ENCODE measurements around the gene INHBC.

Gene INHBC

DNA sequence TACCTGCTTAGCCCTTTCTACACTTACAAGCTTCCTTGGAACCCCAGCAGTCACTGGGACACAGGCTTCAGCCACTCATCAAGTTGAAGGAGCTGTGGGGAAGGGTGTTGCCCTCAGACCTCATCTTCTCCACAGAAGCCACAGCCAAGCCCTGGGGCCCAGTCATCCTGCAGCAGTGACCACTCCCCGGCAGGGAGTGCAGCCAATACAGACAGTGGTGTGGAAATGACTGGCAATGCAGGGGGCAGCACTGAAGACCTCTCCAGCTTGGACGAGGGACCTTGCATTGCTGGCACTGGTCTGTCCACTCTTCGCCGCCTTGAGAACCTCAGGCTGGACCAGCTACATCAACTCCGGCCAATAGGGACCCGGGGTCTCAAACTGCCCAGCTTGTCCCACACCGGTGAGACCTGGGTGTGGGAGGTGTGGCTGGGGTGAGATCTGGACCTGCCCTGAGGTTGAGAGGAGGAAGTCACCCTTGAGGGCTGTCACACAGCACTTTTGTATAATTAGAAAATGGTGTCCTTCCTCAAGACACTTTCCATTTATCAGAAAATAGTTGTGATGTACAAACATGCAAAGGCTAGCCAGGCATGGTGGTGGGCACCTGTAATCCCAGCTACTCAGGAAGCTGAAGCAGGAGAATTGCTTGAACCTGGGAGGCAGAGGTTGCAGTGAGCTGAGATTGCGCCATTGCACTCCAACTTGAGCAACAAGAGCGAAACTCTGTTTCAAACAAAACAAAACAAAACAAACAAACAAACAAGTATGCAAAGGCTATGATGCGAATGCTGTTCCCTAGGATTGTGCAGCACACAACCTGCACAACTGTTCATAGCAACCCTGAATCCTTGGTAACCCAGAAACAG is 34.9 kb downstream of the INHBC start:
- DNase-seq = no peak

DNA sequence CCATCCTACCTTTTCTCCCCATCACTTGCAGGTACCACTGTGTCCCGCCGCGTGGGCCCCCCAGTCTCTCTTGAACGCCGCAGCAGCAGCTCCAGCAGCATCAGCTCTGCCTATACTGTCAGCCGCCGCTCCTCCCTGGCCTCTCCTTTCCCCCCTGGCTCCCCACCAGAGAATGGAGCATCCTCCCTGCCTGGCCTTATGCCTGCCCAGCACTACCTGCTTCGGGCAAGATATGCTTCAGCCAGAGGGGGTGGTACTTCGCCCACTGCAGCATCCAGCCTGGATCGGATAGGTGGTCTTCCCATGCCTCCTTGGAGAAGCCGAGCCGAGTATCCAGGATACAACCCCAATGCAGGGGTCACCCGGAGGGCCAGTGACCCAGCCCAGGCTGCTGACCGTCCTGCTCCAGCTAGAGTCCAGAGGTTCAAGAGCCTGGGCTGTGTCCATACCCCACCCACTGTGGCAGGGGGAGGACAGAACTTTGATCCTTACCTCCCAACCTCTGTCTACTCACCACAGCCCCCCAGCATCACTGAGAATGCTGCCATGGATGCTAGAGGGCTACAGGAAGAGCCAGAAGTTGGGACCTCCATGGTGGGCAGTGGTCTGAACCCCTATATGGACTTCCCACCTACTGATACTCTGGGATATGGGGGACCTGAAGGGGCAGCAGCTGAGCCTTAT is 35.8 kb downstream of the INHBC start:
- DNase-seq = no peak

DNA sequence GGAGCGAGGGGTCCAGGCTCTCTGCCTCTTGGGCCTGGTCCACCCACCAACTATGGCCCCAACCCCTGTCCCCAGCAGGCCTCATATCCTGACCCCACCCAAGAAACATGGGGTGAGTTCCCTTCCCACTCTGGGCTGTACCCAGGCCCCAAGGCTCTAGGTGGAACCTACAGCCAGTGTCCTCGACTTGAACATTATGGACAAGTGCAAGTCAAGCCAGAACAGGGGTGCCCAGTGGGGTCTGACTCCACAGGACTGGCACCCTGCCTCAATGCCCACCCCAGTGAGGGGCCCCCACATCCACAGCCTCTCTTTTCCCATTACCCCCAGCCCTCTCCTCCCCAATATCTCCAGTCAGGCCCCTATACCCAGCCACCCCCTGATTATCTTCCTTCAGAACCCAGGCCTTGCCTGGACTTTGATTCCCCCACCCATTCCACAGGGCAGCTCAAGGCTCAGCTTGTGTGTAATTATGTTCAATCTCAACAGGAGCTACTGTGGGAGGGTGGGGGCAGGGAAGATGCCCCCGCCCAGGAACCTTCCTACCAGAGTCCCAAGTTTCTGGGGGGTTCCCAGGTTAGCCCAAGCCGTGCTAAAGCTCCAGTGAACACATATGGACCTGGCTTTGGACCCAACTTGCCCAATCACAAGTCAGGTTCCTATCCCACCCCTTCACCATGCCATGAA is 36.5 kb downstream of the INHBC start:
- no peak for DNase-seq

DNA sequence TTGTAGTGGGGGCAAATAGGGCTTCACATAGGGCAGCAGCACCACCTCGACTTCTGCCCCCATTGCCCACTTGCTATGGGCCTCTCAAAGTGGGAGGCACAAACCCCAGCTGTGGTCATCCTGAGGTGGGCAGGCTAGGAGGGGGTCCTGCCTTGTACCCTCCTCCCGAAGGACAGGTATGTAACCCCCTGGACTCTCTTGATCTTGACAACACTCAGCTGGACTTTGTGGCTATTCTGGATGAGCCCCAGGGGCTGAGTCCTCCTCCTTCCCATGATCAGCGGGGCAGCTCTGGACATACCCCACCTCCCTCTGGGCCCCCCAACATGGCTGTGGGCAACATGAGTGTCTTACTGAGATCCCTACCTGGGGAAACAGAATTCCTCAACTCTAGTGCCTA is 37.1 kb downstream of the INHBC start:
- no peak for DNase-seq

DNA sequence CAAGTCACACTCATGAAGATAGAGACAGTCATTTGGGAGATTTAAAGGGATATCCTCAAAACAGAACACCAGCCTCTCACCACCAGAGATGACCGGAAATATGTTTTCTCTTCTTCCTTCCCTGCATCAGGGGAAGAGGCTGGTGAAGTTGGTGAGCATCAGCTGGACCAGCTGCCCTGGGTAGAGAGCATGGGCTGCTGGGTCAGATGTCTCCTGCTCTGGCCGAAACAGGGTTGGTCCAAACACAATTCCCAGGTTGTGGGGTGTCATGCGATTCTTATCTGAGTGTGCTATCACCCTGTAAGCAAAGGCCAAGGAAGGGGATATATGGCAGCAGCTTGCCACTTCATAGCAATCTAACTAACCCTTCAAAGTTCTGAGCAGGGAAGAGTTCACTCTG is 37.8 kb downstream of the INHBC start:
- DNase-seq = no peak

DNA sequence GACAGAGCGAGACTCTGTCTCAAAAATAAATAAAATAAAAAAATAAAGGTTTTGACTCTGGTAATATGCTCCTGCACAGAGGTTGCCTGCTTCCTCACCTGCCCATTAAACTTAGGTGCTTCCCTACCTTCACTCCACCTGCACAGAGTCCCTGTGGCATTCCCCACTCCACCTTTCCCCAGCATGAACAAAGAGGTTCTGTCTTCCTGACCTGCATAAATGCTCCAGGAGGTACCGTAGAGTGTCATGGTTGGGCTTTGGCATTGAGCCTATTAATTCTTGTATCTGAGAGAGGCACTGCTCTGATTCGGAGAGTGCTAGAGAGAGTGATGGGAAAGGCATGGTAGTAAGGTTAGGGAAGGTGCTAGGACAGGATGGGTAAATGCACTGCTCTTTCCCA is 38.8 kb downstream of the INHBC start:
- no peak for DNase-seq

DNA sequence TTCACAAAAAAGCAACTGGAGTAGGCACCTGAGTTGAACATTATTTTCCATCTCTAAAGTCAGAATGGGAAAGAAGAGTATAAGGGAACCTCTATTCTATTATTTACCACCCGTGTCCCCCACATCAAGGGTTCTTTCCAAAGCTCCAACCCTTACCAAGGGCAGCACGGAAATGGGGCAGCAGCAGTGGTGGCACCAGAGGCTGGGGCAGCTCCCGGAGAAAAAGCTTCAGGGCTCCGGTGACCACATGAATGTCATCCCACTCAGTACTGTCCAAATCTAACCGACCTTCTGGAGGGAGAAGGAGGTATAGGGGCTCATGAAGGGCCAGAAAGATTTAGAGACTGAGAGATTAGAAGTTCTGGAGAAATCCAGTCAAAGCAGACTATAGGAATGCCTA is 39.3 kb downstream of the INHBC start:
- DNase-seq = no peak

DNA sequence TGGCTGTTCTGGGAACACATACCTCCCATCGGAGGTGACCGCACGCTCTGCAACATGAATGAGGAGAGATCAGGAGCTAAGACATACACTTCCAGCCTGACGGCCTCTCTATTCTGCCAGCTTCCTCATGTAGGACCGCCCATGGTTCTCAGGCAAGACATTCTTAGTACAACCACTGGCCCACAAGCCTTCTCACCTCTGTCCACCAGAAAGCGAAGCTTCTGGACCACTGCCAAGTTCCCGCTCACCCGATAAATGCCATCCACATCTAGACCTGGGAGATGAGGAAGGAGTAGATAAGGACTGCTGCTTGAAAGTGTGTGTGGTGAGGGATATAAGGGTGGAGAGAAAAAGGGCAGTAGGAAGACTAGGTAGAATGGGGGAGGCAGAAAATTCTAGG is 39.8 kb downstream of the INHBC start:
- no peak for DNase-seq

DNA sequence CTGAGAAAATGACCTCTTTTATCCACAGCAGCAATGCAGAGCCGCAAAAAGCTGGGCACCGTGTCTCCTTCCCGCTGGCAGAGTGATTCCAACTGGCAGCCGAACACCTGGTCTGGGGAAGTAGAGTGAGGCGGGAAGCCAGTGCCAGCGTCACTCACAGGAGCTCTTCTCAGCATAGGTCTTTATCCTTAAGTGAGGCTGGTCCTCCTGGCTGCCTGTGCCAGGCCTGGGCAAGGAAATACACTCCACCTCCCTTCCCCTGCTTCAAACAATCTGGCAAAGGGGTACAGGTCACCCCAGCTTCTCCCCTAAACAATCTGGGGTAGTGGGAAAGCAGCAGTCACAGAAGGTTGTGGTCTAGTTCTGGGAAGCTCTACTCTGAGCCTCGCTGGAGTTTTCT is 40.3 kb downstream of the INHBC start:
- DNase-seq = no peak

DNA sequence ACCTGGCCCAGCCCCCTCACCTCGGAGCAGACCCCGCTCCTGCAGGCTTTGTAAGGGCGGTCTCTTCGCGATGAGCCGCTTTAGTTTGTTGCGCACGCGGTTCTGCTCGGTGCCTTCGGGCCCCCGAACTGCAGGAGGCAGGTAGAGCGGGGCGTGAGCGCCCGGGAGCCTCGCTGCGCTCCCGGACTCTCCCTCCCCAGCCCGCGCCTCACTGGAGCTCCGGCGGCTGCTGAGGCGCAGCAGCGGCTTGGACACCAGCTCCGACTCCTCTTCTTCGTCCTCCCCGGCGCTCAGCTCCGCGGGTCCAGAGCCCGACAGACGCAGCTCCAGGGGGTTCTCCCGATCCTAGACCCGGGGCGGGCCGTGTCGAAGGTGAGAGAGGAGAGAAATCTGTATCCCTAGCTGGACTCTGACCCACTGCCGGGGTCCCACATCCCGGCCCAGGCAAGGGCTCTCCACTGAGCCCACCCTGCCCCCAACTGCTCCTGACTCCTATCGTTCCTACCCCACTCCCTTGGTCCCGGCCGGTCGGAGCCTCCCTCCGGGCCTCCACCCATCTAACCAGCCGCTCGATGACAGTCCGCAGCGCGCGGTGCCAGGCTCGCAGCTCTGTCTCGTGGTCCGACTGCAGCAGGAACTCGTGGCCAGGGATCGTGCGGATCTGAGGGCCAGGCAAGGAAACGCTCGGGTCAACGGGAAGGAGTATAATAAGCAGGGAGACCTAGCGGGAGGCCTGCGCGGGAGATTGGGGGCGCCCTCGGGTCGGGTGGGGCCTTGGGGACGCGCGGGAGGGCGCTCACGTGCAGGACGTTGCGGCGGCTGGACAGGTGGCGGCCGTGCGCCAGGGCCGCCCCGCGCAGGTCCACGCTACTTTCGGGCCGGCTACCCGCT is 40.9 kb downstream of the INHBC start:
- no peak for DNase-seq

DNA sequence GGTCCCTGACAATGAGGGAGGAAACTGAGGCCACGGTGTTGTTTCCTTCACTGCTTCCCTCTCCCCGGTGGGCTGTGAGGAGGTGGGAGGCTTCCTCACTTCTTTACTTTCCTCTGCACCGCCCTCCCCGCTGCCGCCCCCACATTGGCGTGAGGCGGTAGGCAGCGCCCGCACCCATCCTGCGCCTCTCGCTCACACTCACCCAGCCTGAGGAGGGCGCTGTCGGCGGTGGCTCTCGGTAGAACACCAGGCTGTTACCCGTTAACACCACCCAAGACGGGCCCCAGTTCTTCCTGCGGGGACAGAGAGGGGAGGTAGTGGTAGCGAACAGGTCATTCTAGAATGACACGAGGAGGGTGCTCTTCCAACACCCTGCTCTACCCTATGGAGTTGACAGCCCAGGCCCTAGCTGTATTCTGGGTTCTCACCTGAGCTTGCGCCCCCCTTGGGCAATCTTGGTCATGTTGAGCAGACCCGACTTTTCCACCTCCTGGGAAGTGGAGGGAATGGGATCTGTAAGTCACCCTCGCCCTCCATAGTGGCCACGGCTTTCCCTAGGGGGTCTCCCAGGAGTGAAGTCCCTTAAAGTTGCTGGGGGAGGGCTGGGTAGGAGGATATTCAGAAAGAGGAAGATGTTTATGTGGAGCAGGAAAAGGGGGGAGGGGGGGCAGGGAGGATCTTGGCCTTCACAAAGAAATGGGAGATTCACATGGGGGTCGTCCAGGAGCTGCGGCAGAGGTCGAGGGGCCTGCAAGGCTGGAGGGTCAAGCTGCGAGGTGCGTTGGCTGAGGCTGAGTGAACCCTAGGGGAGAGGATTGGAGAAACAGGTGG is 41.8 kb downstream of the INHBC start:
- no peak for DNase-seq

DNA sequence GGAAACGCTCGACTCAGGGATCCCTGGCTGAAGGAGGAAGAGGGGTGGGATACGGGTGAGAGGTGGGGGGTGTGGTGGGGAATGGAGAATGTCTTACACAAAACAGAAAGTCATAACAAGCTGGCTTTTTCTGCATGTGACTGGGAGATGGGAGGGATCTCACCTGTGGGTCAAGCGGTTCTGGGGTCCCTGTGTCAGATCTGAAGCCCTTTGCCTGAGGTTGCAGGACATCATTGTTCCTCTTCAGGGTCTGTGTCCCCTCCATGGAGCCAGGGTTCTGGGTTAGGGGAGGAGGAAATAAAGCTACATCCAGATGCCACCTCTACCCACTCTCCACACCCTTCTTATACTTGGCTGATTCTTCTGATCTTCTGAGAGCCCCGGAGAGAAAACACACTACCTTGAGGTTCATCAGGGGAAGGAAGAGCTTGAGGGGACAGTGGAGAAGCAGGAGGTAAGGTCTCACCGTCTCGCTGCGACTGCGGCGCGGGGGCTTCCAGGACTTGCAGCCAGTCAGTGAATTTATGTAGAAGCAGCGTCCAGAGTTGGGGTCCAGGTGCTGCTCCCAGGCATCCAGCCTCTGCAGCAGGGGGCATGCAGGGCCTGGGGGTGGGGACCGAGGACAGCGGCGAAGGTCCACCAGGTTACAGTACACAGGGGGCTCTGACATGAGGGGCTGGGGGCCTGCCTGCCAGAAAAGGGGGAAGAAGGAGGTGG is 42.6 kb downstream of the INHBC start:
- no peak for DNase-seq

DNA sequence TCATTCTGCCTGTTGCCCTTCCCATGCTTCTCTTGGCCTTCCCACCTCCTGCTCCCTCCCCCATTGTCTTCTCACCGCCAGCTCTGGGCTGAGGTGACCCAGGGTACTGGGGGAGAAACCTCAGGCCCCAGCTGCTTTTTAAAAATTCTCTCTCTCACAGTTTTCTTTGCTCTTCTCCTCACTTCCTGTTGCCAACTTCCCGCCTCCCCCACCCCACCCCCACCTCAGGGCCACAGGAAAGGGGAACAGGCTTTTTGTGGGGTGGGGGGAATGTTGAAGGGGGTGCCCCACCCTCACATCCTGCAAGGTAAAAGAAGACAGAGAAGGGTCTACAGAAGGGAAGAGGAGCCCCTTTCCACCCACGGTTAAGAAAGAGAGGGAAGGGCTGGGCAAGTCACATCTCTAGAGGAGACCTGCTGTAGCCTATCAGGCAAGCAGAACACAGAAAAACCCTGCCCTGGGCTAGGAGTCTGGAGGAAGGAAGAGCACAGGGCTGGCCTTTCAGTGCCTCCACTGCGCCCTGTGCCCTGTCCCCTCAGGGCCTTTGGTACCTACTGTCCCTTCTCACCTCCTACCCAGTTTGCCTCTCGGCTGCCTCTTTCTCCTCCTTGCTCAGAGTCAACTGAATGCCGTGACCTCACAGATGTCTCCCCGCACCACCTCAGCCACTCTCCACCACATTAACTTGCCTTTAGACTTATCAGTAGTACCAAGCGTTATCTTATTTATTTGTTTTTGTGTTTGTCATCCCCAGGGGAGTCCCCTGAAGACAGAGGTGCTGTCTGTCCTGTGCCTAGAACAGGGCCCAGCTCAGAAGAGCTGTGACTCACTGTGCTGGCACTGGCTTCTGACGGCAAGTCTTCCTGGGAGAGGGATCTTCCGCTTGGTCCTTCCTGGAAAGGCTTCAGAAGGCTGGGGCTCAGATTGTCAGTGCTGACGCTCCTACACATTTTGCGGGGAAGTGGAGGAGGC is 43.4 kb downstream of the INHBC start:
- no peak for DNase-seq

DNA sequence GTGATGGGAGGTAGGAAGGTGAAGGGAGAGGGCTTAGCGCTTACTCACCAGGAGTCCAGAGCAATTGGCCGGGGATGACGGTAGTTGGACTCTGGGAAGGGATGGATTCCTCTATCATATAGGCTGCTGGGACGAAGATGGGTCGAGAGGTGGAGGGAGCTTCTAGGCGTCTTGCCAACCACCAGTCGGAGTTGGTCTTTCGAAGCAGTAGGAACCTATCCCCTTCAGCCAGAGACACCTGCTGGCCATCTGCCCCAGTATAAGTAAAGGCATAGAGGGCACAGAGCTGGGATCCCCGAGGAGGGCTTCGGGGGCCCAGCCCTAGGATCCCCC is 44.4 kb downstream of the INHBC start:
- no peak for DNase-seq

DNA sequence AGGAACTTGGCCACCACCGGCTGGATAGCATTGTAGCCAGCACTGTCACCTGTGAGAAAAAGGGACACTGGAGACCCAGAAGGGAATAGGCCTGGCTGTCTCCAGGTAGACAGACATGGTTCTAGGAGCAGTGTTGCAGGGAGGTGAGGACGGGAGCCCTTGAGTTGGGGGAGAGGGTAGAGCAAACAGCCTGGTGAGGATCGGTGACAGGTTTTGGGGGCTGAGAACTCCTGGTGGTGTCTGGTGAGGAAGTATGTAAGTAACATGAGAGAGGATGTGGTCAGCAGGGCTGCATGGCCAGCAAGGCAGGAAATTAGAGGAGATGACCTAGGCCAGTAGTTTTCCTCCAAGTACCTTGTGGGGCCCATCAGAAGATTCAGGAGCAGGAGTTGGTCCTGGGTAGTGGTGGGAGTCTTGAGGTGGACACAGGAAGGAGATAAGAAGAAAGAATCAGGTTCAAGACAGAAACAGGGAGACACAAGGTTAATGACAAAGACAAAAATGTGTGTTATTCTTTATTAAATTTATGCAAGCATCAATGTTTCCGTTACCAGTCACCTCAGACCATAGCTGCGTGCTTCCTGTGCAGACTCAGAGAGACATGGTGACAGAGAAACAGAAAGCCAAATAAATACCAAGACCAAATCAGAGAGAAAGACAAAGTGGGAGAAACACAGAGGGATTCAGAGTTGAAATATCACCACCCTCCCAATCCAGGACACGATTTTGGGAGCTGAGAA is 45.0 kb downstream of the INHBC start, which contains the start of gene ARHGAP9:
Gene ARHGAP9 (minus strand): TSS at position 491 of the 740 bp plus-strand sequence. CDS start 460 bp downstream, at position 31.
- no peak for DNase-seq

DNA sequence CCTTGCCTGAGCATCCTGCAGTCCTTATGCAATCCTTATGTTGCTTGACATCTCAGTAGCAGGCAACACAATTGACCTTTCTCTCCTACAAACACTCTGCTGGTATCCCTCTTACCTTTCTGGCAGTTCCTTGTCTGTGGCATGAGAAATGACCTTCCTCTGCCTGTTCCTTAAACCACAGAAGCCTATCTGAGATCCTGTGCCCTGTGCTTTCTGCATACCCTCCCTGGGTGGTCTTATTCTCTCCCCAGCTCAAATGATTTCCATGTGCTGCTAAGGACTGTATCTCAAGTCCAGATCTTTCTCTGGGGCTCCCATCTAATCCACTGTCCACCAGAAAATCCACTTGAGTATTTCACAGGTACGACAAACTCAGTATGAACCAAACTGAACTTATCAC is 47.1 kb downstream of the INHBC start:
- no peak for DNase-seq

DNA sequence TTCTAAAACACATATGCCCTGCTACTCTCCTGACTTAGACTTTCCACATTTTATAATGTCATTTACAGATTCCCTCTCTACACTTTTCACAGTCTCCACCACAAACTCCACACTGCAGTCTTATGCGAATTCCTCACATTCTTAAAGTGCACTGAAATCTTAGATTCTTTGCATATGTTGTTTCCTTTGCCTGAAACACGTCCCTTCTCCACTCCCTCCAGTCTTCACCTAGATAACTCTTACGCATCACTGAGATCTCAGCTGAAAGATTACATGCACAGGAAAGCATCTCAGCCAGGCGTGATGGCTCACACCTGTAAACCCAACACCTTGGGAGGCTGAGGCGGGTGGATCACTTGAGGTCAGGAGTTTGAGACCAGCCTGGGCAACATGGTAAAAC is 48.9 kb downstream of the INHBC start:
- DNase-seq = no peak

DNA sequence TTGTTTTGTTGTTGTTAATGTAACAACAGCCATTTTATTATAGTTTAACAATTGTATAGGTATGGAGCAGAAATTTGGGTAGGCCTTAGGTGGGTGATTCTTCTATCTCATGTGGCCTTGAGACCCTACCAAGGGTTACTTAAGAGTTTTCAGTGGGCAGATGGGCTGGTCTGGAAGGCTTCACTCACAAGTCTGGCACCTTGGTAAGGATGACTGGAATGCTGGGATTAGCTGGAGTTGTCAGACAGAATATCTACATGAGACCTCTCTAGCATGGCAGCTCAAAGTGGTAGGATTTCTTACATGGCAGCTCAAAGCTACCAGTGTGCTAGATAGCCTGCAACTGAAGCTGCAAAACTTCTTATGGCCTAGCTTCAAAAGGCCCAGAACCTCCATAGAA is 51.1 kb downstream of the INHBC start:
- DNase-seq = no peak

DNA sequence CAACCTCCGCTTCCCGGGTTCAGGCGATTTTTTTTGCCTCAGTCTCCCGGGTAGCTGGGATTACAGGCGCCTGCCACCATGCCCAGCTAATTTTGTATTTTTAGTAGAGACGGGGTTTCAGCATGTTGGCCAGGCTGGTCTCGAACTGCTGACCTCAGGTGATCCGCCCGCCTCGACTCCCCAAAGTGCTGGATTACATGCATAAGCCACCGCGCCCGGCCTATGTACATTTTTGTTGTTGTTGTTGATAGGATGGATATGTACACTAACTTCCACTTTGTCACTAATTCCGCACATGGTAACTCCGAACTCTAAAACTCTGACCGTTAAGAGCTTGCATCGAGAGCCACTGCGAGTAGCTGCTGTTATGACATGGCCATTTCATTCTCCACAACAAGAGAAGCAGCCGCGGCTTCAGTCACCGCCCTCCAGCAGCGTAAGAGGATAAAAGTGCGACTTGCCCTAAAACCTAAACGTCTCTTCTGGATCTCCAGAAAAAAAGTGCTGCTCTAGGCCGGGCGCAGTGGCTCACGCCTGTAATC is 52.5 kb downstream of the INHBC start:
- DNase-seq = no peak

Data from GOT3 (cell line).